Brain microvascular endothelial cell (primary cell): ENCODE data around the gene SLC40A1.

Experiments
- DNase-seq: peaks from one replicate; pipeline ENCODE4 v3.0.0-alpha.2; 2020
- H3K27ac ChIP-seq: fragments of 250-450 bp; sonication (Bioruptor Pico); 2 replicates; pipeline ENCODE4 v1.5.1; 2020; ENCODE audit warnings: mild to moderate bottlenecking, moderate library complexity
- H3K27me3 ChIP-seq: fragments of 250-450 bp; sonication (Bioruptor Pico); replicated peaks from 2 replicates; pipeline ENCODE4 v1.5.1; 2020; ENCODE audit warnings: mild to moderate bottlenecking
- H3K36me3 ChIP-seq: fragments of 250-450 bp; sonication (Bioruptor Pico); replicated peaks from 2 replicates; pipeline ENCODE4 v1.5.1; 2020; ENCODE audit warnings: mild to moderate bottlenecking
- H3K4me3 ChIP-seq: 2 replicates; pipeline ENCODE4 v1.5.1; 2011; ENCODE audit warnings: low read depth, mild to moderate bottlenecking, control low read depth, low read length, moderate library complexity
- in situ Hi-C: cut with HindIII; loops from 2 replicates; pipeline ENCODE4 v1.10.0; 2017; ENCODE audit warnings: low sequenced_read_pairs, low pct_ligation_motif_present
- TF ChIP-seq, protein P1 (sequence below): IDR thresholded peaks from 2 replicates; pipeline ENCODE4 v1.5.1; 2011; ENCODE audit warnings: low read depth, mild to moderate bottlenecking, moderate library complexity, low read length, control low read depth, inconsistent platforms; ENCODE audit errors: missing control alignments

The SLC40A1 gene

DNA sequence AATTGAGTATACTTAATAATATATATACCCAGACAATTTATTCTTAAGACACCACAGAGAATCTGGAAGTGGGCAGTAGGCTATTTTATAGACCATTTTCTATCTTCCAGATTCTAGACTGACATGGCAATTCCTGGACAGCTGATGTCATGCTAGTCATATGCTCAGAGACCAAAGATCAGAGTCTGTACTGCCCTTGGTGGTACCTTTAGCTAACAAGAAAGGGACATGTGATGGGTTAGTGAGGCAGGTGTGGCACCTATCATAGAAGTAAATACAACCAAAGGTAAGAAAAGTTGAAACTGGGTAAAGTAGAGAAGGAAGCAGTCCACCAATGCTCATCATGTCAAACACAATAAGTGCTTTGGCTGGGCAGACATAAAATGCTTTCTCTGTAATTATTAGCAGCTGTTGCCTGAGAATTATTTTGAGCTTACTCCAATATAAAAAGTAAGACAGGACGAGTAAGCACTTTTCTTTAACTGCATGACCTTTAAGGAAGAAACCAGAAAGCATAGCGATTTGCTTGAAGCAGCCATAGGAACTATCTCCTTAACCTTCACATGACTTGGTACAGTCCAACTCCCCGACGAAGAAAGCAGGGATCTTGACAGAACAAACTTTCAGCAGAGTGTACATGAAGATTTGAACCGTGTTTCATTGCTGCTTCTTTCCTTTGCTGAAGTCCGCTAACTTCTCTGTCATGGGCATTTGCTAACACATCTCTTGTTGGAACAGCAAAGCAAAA lies 47.1 kb downstream of the SLC40A1 start:
- H3K4me3 ChIP-seq = no peak overlapping the region
- no peak for DNase-seq
- no peaks in the 10 kb centered on the region for H3K27me3 ChIP-seq
- no peaks in the 10 kb centered on the region for H3K36me3 ChIP-seq
- no peak overlapping the region for H3K27ac ChIP-seq
- TF ChIP-seq, protein P1, sequence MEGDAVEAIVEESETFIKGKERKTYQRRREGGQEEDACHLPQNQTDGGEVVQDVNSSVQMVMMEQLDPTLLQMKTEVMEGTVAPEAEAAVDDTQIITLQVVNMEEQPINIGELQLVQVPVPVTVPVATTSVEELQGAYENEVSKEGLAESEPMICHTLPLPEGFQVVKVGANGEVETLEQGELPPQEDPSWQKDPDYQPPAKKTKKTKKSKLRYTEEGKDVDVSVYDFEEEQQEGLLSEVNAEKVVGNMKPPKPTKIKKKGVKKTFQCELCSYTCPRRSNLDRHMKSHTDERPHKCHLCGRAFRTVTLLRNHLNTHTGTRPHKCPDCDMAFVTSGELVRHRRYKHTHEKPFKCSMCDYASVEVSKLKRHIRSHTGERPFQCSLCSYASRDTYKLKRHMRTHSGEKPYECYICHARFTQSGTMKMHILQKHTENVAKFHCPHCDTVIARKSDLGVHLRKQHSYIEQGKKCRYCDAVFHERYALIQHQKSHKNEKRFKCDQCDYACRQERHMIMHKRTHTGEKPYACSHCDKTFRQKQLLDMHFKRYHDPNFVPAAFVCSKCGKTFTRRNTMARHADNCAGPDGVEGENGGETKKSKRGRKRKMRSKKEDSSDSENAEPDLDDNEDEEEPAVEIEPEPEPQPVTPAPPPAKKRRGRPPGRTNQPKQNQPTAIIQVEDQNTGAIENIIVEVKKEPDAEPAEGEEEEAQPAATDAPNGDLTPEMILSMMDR = no peak
- in situ Hi-C loops = no loop called here

DNA sequence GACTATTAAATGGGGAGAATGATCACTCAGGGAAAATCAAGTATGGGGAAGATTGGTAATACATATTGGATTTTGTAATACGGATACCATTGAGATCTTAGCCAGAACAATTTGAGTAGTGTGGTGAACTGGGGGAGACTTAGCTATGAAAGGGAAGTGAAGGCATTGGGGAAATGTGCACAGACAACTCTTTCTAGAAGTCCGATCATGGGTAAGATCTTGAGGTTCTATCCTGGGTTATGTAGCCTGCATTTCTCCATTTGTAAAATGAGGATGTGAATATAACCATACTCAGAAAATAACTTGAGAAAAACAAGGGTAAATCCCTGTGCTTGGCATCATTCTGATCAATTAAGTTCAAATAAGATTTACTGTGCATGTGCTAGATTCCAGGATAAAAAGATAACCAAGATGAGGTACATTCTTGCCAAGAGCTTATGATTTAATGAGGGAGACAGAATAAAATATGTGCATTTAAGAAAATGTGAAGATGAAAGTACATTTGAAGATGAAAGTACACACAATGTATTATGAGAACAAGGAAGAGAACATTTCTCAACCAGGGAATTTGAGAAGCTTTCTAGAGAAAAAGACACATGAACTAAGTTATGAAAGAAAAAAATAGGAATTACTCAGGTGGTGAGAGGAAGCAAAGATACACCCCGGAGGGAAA lies 49.5 kb downstream of the SLC40A1 start:
- Histone ChIP-seq H3K4me3 (no peak overlapping the region), H3K36me3 (no peaks in the 10 kb centered on the region), H3K27me3 (no peaks in the 10 kb centered on the region), H3K27ac (no peak overlapping the region)
- in situ Hi-C loops = no loop called here
- DNase-seq = no peak
- TF ChIP-seq, protein P1 = no peak

DNA sequence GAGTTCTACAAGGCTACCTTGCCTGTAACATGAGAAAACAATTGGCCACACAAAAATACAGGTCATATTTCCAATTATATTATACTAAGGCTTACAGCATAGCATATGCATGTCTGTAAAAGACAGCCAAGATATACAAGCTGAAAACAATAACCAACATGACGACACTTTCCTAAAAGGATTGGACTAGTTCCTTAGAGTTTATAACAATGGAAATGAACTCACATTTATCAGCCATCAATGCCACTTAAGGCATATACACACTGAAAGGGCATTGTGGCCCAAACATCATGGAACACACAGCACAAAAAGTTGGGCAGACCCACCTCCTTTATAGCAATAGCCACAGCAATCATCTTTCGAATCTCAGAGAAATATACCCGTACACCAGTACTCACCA lies 52.0 kb downstream of the SLC40A1 start:
- Histone ChIP-seq H3K4me3 (no peak overlapping the region), H3K27ac (no peak overlapping the region), H3K27me3 (no peaks in the 10 kb centered on the region), H3K36me3 (no peaks in the 10 kb centered on the region)
- TF ChIP-seq, protein P1 = no peak
- no peak for DNase-seq
- in situ Hi-C loops = no loop called here

DNA sequence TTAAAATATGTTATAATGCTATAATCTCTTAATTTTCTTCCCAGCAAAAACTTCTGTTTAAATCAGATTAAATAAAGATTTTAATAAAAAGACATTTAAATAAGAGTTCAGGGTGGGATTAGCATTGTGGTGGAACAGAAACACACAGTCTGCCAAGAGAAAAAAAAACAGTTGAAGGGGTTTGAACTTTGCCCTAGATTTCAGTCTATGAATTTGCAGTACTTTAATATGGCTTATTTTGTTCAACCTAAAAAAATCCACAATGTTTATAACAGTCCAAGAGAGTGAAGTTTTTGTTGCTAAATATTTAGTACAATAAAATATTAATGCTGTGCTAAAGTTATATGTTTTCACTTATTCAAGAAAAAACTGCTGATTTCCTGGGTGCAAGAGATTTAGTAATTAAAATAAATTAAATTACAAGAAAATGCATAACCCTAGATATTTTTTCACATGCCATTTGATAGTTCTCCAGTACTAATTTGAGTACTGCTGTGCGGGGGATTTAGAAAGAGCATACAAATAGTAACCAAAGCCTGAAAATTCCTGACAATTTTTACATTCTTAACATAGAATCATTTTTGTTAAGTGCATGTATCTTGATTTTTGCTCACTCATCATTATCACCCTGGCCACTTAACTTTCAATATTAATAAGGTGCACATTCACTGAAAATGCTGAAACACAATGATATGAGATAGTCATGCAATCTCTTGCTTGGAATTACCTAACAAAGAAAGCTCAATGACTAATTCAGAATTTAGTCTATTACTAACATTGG lies 52.6 kb downstream of the SLC40A1 start:
- in situ Hi-C loops = no loop called here
- DNase-seq = no peak
- TF ChIP-seq, protein P1 = no peak
- H3K4me3 ChIP-seq = no peak overlapping the region
- no peaks in the 10 kb centered on the region for H3K27me3 ChIP-seq
- H3K36me3 ChIP-seq = no peaks in the 10 kb centered on the region
- no peak overlapping the region for H3K27ac ChIP-seq

DNA sequence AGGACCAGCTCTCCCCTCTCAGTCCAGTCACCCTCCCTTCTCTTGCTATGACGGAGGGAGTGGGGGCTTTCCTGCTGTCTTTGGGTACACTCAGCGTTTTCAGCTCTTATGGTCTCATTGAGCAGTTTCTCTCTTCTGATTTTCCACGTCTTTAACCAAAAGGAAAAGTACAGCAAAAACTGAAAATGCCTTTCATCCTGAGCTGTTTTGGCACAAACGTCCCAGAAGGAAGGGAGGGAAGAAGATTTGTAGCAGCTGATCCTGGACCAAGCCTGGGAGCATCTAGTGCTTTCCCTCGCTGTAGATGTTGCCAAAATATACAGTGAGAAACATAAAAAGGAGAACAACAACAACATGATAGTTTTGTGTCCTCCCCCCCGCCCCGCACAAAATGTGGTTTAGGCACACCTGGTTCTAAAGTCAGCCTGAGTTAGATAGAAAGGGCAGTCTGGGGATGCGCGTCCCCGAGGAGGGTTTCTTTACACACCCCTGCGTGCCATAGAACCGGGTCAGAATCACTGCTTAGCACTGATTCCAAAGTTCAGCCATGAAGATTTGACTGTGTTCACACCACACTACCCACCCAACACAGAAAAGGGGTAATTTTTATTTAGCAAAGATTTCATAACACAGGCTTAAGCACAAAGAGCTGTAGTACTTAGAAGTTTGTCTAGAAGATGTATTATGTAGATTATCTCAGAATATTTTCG lies 53.4 kb downstream of the SLC40A1 start:
- Histone ChIP-seq H3K4me3 (no peak overlapping the region), H3K27me3 (no peaks in the 10 kb centered on the region), H3K36me3 (no peaks in the 10 kb centered on the region), H3K27ac (no peak overlapping the region)
- in situ Hi-C loops = no loop called here
- TF ChIP-seq, protein P1 = no peak
- DNase-seq = no peak
